Calu3 (cell line): Measurements from ENCODE around the gene COBLL1. TPM values are rescaled to one million over a fixed set of nuclear protein-coding genes. Genes with fewer than 3 reads are reported as not detected.

Experiments used
- BruUV-seq: library from RNA; stranded (reverse); fragments of 400-500 nt; replicated peaks from 2 replicates; lab custom pipeline; 2021; lab: Mats Ljungman, UMichigan
- CTCF ChIA-PET: fragments of 300-600 bp; sonication (Branson Sonifier 250); formaldehyde crosslinking; loops from one replicate; lab custom pipeline; 2022; ENCODE audit warnings: antibody characterized with exemption; lab: Charles Lee
- DNase-seq: peaks from one replicate; pipeline ENCODE4 v3.0.0; 2022
- H3K27ac Mint-ChIP-seq: one replicate; pipeline ENCODE4 v1.8.0; 2022; ENCODE audit warnings: mixed read lengths; ENCODE audit not compliant: unreplicated experiment
- H3K27me3 Mint-ChIP-seq: one replicate; pipeline ENCODE4 v1.8.0; 2022; ENCODE audit warnings: mixed read lengths; ENCODE audit not compliant: unreplicated experiment
- H3K36me3 Mint-ChIP-seq: one replicate; pipeline ENCODE4 v1.8.0; 2022; ENCODE audit warnings: mild to moderate bottlenecking, moderate library complexity, mixed read lengths; ENCODE audit not compliant: insufficient read depth, unreplicated experiment
- H3K4me1 Mint-ChIP-seq: one replicate; pipeline ENCODE4 v1.8.0; 2022; ENCODE audit warnings: mild to moderate bottlenecking, low read depth, mixed read lengths; ENCODE audit not compliant: unreplicated experiment
- H3K4me3 Mint-ChIP-seq: one replicate; pipeline ENCODE4 v1.8.0; 2022; ENCODE audit warnings: mild to moderate bottlenecking, low read depth, moderate library complexity, mixed read lengths; ENCODE audit not compliant: unreplicated experiment
- H3K9me3 Mint-ChIP-seq: one replicate; pipeline ENCODE4 v1.8.0; 2022; ENCODE audit warnings: low read depth, mixed read lengths; ENCODE audit not compliant: unreplicated experiment
- intact Hi-C: fragments of 100-400 bp; cut with micrococcal nuclease; formaldehyde crosslinking; loops from one replicate; pipeline ENCODE4 v1.10.0; 2022; ENCODE audit not compliant: unreplicated experiment
- total RNA-seq: library from RNA; stranded (reverse); gene quantifications from 2 replicates; pipeline ENCODE4 v1.2.3, GENCODE V29; 2022
- TF ChIP-seq, protein P1 (sequence below): fragments of 200-600 bp; IDR thresholded peaks from one replicate; pipeline ENCODE4 v1.8.0; 2022; ENCODE audit warnings: antibody characterized with exemption; ENCODE audit not compliant: unreplicated experiment

COBLL1 gene
- total RNA-seq, 1 experiment from 2014 or later = 44.9 TPM

- H3K4me1 Mint-ChIP-seq = no peaks in the 10 kb centered on the region
- H3K27me3 Mint-ChIP-seq = no peaks in the 10 kb centered on the region
- TF ChIP-seq, protein P1, sequence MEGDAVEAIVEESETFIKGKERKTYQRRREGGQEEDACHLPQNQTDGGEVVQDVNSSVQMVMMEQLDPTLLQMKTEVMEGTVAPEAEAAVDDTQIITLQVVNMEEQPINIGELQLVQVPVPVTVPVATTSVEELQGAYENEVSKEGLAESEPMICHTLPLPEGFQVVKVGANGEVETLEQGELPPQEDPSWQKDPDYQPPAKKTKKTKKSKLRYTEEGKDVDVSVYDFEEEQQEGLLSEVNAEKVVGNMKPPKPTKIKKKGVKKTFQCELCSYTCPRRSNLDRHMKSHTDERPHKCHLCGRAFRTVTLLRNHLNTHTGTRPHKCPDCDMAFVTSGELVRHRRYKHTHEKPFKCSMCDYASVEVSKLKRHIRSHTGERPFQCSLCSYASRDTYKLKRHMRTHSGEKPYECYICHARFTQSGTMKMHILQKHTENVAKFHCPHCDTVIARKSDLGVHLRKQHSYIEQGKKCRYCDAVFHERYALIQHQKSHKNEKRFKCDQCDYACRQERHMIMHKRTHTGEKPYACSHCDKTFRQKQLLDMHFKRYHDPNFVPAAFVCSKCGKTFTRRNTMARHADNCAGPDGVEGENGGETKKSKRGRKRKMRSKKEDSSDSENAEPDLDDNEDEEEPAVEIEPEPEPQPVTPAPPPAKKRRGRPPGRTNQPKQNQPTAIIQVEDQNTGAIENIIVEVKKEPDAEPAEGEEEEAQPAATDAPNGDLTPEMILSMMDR = no peak
- intact Hi-C loops = no loop called here
- no peaks in the 10 kb centered on the region for H3K36me3 Mint-ChIP-seq
- H3K4me3 Mint-ChIP-seq = no peak overlapping the region
- no TSS peak for BruUV-seq
- DNase-seq = no peak
- CTCF ChIA-PET = no interaction called here
- H3K9me3 Mint-ChIP-seq = no peaks in the 10 kb centered on the region
- no peak overlapping the region for H3K27ac Mint-ChIP-seq
Measured at GRCh38 chr2:164816900-164817299, 24.7 kb downstream of the COBLL1 start.

- BruUV-seq = no TSS peak
- TF ChIP-seq, protein P1 = no peak
- no peak overlapping the region for H3K4me3 Mint-ChIP-seq
- H3K27me3 Mint-ChIP-seq = no peaks in the 10 kb centered on the region
- no peaks in the 10 kb centered on the region for H3K4me1 Mint-ChIP-seq
- intact Hi-C loops = no loop called here
- no peaks in the 10 kb centered on the region for H3K36me3 Mint-ChIP-seq
- no peak overlapping the region for H3K27ac Mint-ChIP-seq
- CTCF ChIA-PET = no interaction called here
- DNase-seq = no peak
- H3K9me3 Mint-ChIP-seq = no peaks in the 10 kb centered on the region
Measured at GRCh38 chr2:164816046-164816445, 25.6 kb downstream of the COBLL1 start.

DNA sequence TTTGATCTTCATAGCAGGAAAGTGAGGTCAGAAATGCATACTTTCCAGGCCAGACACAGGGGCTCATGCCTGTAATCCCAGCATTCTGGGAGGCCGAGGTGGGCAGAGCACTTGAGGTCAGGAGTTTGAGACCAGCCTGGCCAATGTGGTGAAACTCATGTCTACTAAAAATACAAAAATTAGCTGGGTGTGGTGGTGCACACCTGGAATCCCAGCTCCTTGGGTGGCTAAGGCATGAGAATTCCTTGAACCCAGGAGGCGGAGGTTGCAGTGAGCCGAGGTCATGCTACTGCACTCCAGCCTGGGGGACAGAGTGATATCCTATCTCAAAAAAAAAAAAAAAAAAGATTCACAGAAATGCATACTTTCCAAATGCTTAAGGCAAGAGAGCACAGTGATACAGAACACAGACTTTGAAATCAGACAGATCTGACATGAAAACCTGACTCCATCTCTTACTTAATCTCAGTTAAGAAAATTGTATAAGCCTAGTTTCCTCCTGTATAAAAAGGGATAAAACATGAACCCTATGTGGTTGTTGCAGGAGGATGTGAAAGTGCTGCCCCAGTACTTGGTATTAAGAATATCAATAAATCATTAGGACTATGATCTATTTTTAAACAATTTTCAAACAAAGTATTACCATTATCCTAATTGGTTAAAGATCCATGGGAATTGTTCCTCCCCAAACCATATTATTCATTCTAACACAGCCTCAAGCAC is 26.4 kb downstream of the COBLL1 start:
- intact Hi-C loops = no loop called here
- H3K9me3 Mint-ChIP-seq = no peaks in the 10 kb centered on the region
- H3K36me3 Mint-ChIP-seq = no peaks in the 10 kb centered on the region
- H3K4me1 Mint-ChIP-seq = no peaks in the 10 kb centered on the region
- no TSS peak for BruUV-seq
- DNase-seq = no peak
- H3K27me3 Mint-ChIP-seq = no peaks in the 10 kb centered on the region
- no peak overlapping the region for H3K27ac Mint-ChIP-seq
- H3K4me3 Mint-ChIP-seq = no peak overlapping the region
- TF ChIP-seq, protein P1 = no peak
- CTCF ChIA-PET = interaction anchor here (0.7 kb wide), 1 partner anchor 105 kb away, joined by 4 read pairs; no protein-coding TSS in a partner anchor

DNA sequence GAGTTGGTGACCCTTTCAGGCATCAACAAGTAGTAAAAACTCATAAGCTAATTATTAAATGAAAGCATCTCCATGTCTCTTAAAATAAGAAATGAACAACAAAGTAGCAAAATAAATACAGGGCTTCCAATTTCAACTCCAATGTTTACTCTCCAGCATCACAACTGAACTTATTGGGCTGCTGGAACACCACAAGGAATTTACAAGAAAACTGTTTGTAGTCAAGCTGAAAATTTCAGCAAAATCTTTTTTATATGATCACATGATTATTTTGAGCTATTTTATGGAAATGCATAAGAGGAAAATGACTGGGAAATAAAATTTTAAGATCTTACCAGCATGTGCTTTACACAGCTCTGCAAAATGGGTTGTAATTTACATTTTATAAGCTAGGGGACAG is 28.1 kb downstream of the COBLL1 start:
- Mint-ChIP-seq H3K27ac (no peak overlapping the region), H3K36me3 (no peaks in the 10 kb centered on the region), H3K4me1 (no peaks in the 10 kb centered on the region), H3K27me3 (no peaks in the 10 kb centered on the region), H3K9me3 (no peaks in the 10 kb centered on the region), H3K4me3 (no peak overlapping the region)
- CTCF ChIA-PET = interaction anchor here (1.2 kb wide), 1 partner anchor 13 kb away, joined by 3 read pairs; no protein-coding TSS in a partner anchor
- TF ChIP-seq, protein P1 = no peak
- DNase-seq = no peak
- intact Hi-C loops = no loop called here
- no TSS peak for BruUV-seq
